Activated CD8-positive, alpha-beta memory T cell treated with anti-CD3 and anti-CD28 coated beads for 48 hours (primary cell): ENCODE data around the gene STOM.

Experiments used
- DNase-seq, 3 experiments: peaks; one replicate each; pipeline ENCODE4 v3.0.0-alpha.2; 2020; ENCODE audit warnings: low read depth in 2 of 3, low spot score in 2 of 3

The STOM gene

DNA sequence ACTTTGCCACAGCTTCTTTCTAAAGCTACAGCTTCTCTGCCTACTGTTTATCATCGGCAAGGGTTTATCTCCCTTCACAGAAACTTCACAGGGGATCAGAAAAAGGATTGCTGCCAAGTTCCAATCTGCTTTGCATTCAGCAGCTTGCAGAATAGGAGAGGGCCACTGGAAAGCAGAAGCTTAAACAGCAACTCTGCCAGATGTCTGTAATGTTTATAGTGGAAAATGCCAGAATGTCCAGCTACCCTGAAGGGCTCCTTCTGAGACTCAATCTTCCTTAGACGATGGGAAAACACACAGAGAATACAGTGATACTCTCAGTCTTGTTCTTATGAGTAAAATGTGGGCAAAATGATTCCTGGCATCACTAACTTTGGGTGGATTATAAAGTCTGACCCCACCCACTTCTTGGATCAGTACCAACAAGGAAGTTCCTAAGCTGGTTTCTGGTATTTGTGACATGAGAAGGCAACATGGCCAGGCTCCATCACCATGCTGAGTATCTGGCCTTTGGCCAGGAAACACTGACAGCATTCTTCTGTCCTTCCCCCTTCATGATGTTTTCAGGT, 19.0 kb downstream of the STOM start:
- no peak for DNase-seq

DNA sequence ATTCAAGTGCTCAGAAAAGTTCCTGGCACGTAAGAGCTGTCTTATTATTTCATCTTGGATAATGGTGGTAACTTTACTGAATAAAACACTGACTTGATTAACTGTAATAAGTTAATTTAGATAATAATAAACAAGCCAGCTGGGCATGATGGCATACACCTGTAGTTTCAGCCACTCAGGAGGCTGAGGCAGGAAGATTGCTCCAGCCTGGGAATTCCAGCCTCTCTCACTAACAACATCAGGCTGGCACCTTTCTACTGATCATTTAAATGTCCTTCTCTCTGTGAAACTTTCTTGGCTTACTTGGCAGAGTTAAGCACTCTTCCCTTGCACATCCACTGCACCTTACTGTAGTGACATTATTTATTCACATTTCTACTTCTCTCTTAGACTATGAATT, 20.0 kb downstream of the STOM start:
- no peak for DNase-seq

DNA sequence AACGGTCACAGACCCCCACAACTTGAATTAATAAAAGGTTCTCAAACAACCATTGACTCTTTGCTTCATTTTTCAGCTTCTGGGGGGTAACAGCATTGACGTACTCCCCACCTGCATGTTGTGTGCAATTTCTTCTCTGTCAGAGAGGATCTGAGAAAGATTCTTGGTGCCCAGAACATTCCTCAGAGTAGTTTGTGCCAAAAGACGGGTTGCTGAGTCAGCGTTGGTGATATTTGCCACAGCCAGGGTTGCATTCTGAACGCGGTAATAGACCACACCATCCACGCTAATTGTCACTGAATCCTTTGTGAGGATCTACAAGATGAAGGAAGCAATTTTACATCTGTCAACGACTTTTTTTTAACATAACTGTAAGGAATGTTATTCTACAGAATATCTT, 21.0 kb downstream of the STOM start:
- no peak for DNase-seq

DNA sequence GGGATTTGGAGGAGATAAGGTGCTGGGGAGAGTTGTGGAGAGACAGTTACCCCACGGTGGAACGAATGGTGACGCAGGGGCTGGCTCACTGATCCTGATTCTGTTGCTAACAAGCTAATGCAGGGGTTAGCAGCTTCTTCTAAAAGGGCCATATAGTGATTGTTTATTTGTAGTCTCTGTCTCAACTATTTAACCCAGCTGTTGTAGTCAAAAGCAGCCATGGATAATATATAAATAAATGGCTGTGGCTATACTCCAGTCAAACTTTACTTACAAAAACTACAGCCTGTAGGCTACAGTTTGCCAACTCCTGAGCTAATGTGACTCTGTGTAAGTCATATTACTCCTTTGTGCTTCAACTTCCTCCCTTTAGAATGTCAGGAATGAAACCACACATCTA, 21.8 kb downstream of the STOM start:
- DNase-seq: no peak

DNA sequence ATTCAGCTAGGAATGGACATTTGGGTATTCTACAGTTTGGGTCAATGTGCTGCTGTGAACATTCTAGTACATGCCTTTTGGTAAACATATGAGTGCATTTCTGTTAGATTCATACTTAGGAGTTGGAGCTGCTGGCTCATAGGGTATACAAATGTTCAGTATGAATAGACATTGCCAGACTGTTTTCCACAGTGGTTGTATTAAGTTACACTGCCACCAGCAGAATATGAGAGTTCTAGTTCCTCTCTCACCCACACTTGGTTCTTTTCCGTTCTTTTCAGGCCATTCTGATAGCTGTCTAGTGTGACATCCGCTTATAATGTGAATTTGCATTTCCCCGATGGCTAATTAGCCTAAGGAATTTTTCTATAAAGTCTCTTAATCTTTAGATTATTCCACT, 25.0 kb downstream of the STOM start:
- DNase-seq: no peak

DNA sequence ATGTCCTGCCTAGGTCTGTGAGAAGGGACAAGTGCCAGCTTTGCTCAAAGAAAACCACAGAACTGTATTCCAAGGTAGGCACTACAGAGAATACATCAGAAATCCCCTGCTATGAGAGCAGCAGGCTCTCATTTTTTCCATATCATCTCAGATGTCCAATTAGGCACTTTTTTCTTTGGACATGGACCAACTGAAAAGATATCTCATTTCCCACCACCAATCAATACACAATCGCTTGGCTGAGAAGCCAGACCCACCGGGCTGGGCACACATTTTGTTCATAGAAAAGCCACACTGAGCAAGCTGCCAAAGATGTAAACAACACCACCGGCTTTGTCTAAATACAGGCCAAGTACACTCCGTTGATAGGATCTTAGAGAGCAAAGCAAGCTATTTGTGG, 25.9 kb downstream of the STOM start:
- DNase-seq: no peak

DNA sequence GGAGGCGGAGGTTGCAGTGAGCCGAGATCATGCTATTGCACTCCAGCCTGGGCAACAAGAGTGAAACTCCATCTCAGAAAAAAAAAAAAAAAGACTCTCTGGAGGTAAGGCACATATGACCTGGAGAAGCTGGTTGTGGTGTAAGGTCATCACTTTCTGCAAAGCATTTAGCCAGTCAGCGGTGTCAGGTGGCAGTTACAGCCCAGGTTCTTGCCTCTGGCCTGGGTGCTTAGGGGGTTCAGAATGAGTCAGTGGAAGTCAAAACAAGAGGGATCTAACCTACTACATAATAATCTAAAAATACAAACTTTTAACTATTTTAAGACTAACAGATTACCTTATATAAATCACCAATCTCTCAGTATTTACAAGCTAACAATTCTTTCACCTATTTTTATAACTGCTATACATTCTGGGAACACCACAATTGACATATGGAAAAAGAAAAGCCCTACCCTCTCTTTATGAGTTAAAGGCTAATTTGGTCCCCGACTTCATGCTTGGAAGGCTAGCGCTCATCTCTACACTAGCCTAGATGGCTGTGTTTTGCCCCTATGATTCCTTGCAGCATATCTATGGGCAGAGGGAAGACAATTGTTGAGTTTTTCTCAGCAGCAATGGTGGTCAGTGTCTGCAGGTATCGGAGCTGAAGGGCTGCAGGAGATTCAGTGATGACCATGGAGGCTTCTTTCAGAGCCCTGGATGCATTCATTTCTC, 29.2 kb downstream of the STOM start:
- no peak for DNase-seq

DNA sequence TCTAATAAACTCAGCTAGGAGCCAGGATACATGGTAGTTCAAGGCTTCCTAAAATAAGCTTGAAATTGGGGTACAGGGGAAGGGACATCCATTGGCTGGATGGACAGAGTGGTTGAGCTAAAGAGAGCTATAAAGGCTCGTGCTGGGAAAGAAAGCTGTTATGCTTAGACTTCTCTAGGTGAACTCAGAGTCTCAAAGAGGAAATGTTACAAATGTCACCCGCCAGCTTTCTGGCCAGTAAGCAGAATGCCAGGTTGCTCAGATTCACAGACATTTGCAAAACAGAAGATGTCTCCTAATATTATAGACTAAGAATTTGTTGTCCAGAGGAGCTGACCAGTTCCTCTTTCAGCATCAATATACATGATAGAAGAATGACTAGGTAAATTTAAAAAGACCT, 30.6 kb downstream of the STOM start:
- no peak for DNase-seq

DNA sequence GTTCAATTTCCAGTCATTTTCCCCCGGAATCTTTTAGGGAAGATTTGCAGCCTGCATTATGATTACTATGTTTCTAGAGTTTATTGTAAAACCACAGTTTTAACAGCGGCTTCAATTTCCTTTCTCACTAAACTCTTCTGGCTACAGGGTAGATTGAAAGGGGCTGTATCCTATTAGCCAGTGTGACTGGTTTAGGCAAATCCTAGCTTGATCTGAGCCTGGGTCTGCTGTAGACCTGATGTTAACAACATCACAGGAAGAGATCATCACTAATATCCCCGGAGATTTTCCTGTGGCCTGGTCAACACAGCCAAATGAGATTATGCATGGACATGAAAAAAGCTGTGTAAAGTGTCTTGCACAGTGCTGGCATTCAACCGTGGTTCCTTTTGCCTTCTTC, 33.4 kb downstream of the STOM start:
- no peak for DNase-seq

DNA sequence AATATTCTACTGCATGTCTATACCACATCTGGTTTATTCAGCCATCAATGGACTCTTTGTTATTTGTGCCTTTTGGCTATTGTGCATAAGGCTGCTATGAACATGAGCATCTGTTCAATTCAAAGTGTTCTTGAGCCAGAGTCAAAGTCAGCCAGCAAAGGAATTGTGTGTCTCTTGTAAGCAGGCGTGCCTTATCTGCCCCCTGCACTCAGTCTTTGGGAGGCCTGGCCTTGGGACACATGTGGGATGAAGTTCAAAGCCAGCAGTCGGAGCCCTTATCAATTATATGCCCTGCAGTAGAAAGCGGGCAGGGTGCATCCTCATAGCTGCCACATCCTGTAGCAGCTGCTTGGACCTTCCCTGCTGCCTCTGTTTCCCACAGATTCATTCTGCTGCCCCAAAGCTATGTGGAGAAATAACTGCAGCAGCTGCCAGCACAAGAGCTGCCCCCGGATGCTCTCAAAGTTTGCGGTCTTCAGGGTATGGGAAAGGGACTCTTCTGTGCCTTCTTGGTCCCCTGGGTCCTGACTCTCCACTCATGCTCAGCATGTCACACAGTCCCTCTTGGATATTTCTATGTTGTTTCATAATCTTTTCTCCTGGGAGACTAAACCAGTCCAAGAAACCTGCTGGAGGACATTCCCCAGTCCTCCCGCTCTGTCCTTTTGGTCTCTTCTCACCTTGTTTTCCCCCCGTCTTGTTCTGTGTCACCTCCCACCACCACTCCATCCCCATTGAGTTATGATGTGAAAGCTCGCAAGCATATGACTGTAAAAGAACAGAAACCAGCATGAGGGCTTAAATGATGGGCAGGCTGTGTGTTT, 35.9 kb downstream of the STOM start:
- no peak for DNase-seq

DNA sequence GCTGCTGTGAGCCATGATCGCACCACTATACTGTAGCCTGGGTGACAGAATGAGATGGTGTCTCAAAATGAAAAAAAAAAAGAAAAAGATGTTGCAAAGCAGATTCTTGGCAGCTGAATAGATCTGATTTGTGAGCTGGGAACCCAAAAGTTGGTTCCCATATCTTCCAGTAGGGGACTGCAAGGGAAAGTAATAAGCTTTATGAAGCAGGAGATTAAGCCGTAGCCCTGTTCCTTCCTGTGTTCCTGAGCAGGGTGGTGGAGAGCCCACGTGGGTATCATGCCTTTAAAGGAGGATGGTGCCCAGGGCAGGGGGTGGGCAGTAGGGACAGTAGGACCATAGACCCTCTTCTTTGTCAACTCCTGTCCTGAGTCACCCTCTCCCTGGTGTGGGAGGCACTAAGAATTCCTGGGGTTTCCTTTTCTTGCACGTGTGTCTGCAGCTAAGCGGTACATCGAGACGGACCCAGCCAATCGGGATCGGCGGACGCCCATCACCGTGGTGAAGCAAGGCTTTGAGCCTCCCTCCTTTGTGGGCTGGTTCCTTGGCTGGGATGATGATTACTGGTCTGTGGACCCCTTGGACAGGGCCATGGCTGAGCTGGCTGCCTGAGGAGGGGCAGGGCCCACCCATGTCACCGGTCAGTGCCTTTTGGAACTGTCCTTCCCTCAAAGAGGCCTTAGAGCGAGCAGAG, 37.9 kb downstream of the STOM start:
- DNase-seq: no peak

DNA sequence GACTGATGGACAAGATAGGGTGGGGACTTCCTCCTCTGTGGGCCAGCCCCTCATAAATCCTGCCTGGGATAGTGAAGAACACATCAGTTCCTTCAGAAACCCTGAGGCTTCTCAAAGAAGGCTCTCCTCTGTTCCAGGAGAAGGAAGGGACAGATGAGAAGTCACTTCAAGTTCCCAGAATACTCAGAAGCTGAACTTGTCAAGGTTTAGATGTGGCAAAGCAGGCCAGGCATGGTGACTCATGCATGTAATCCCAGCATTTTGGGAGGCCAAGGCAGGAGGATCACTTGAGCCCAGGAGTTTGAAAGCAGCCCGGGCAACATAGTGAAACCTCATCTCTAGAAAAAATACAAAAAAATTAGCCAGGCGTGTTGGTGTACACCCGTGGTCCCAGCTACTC, 38.5 kb downstream of the STOM start:
- DNase-seq: no peak

DNA sequence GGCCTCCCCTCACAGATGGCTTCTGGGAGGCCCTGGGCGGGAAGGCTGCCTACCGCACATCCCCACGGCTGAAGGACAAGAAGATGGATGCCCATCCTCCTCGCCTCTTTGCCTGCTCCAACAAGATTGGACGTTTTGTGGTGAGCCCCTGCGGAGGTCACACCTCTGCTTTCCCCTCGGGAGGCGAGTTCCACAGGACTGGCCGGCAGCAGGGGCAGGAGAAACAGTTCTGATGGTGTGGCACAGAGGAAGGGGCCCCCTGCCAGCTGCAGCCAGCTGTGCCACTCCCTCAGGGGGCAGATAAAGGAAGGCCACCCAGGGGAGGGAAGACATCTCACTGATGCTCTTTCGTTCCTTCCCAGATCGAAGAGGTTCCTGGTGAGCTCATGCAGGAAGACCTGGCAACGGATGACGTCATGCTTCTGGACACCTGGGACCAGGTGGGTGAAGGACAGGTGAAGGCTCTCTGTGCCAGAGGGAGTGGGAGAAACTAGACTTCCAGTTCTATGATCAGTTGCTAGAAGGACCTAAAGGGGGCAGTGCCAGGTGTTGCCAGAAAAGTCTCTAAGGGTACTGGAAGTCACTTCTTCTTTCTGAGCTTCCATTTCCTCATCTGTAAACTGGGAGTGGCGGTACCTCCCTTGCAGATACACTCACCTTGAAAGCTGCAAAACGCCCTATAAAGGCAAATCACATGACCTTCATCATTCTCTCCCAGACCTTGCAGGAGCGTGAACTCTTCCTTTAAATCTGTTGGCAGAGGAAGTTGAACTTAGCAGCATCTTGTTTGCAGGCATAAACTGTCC, 41.0 kb downstream of the STOM start:
- DNase-seq: no peak

DNA sequence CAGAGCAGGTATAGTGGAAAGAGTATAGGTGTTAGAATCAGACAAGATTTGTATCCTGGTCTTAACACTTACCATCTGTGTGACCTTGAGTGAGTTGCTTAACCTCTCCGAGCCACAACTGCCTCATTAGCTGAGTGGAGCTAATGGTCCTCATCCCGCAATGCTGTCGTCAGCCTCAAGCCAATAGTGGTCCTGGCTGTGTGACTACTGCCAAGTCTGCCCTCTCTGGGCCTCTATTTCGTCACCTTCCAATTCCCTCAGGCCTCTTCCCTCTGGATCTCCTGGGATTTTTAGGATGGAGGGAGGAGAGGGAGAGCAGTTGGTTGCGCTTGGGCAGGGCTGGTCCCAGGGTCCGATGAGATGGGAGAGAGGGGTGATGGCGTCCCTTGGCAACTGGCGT, 41.6 kb downstream of the STOM start:
- no peak for DNase-seq

DNA sequence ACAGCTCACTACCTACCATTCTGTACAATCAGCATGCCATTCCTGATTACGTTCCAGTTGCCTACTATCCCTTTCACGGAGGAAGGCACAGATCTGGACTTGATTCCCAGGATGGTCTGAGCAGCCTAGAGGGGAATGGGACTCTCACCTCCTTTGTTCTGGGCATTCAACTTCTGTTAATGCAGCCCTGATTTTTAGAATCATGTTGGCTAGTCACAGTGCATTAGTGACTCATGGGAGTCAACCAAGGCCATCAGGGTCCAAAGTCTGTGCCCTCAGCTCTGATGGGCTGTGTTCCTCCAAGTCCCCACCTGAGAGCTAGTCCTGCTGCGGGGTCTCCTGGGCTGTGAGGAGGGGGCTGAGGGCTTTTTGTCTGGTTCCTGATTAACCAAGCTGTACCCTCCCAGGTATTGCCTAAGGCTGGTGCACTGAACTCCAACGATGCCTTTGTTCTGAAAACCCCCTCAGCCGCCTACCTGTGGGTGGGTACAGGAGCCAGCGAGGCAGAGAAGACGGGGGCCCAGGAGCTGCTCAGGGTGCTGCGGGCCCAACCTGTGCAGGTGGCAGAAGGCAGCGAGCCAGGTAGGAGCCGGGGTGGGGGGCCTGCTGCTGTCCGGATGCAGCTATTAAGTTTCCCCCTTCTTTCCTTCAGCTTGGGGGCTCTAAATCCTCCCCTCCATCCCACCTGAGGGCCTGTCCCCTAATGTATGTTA, 43.0 kb downstream of the STOM start:
- DNase-seq: no peak

DNA sequence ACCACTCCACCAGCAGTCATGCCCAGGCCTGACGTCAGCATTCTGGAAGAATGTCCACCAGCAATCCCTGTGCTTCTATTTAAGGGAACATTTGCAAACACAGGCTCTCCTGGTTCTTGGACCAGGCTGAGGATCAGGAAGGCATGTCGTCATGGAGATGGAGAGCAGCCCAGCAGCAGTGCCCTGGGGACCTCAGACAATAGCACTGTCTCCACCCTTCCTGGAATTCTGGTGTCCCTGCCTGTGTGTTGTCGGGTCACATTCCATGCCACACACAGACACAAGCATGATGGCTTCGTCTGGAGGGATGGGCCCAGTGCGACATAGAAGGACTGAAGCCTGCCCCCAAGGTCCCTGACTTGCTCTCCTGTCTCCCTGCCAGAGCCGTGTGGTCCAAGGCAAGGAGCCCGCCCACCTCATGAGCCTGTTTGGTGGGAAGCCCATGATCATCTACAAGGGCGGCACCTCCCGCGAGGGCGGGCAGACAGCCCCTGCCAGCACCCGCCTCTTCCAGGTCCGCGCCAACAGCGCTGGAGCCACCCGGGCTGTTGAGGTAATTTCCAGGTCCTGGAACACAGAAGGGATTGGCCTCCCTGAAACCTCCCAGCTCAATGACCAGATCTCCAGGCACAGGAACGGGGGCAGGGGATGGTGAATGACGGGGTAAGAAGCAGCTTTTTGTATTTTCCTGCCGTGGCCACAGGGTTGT, 43.8 kb downstream of the STOM start:
- DNase-seq: no peak

DNA sequence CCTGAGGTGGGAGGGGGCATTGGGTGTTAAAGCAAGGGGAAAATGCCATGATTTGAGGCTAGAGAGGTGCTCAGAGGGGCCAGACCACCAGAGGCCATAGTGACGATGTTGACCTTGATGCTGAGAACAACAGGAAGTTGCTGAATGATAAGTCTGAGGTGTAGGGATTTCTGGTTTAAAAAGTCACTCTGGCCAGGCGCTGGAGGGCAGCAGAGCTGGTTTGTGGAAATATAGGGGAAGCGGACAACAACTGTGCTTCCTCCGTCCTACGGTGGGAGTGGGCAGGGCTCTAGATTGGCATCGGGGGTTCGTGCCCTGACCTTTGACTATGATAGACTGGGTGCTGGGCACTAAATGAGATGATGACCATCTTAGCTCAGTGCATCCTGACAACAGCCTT, 44.7 kb downstream of the STOM start:
- DNase-seq: no peak

DNA sequence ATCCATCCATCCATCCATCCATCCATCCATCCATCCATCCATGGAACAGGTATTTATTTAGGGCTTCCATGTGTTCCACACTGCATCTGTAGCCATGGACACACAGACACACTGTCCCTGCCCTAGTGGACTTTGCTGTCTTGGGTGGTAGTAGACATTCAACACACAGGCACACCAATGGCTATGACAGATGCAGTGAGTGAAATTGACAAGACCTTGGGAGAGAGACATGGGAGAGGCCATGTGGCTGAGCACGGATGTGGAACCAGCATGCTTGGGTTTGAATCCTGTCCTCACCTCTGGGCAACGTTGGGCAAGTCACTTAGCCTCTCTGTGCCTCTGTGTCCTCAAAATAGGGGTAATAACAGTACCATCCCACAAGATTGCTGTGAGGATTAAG, 45.3 kb downstream of the STOM start:
- DNase-seq: no peak

DNA sequence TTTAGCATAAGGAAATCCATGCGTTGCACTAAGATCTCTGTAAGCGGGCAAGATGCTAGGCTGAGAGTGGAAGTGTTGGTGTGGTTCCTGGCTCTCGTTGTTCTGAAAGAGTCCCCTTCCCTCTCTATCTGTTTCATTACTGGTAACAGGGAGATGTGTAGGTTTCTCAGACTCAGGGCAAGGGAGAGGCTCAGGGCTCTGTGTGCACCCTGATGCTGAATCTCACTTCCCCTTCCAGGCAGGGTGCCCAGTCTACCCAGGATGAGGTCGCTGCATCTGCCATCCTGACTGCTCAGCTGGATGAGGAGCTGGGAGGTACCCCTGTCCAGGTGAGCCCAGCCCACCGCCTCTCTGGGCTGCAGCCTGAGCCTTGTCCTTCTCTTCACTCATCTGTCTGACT, 45.7 kb downstream of the STOM start:
- DNase-seq: no peak
